Ammon's horn (tissue), 1 donor: ENCODE measurements around the gene CMTR2.

Experiments used
- DNase-seq: peaks from one replicate; pipeline ENCODE4 v3.0.0-alpha.2; 2016; ENCODE audit warnings: low spot score

The CMTR2 gene

GRCh38 chr16:71276589-71277334, 12.4 kb downstream of the CMTR2 start:
- no peak for DNase-seq

GRCh38 chr16:71273384-71273783, 15.8 kb downstream of the CMTR2 start:
- DNase-seq: no peak

GRCh38 chr16:71264299-71264698, 24.9 kb downstream of the CMTR2 start:
- no peak for DNase-seq

GRCh38 chr16:71263582-71263981, 25.6 kb downstream of the CMTR2 start:
- no peak for DNase-seq

- no peak for DNase-seq
These were observed 26.8 kb downstream of the CMTR2 start for GRCh38 chr16:71262391-71262790.

GRCh38 chr16:71260995-71261394, 28.2 kb downstream of the CMTR2 start:
- no peak for DNase-seq

GRCh38 chr16:71259086-71259485, 30.1 kb downstream of the CMTR2 start:
- no peak for DNase-seq

- peak; percentile 77 for DNase-seq
These were observed 30.8 kb downstream of the CMTR2 start for GRCh38 chr16:71258372-71258771.

GRCh38 chr16:71257768-71258167, 31.4 kb downstream of the CMTR2 start:
- no peak for DNase-seq

- peak; percentile 79 for DNase-seq
These were observed 33.5 kb downstream of the CMTR2 start for GRCh38 chr16:71255721-71256120.

- peak; percentile 30 for DNase-seq
These were observed 34.2 kb downstream of the CMTR2 start for GRCh38 chr16:71254832-71255525.

GRCh38 chr16:71250461-71251235, 38.6 kb downstream of the CMTR2 start:
- DNase-seq: no peak

GRCh38 chr16:71249399-71249798, 39.8 kb downstream of the CMTR2 start:
- DNase-seq: peak; percentile 37

GRCh38 chr16:71247478-71247877, 41.7 kb downstream of the CMTR2 start:
- DNase-seq: no peak

GRCh38 chr16:71246309-71246708, 42.9 kb downstream of the CMTR2 start:
- DNase-seq: no peak

GRCh38 chr16:71244521-71244920, 44.7 kb downstream of the CMTR2 start:
- no peak for DNase-seq

- no peak for DNase-seq
These were observed 46.6 kb downstream of the CMTR2 start for GRCh38 chr16:71242601-71243000.

- DNase-seq: peak; percentile 29
These were observed 47.2 kb downstream of the CMTR2 start for GRCh38 chr16:71242036-71242435.
